ENCODE results near the gene SFXN4. TPM values are rescaled to one million over a fixed set of nuclear protein-coding genes. Genes with fewer than 3 reads are reported as not detected.

The SFXN4 gene
- total and polyA plus RNA-seq, 2 of the 13 experiments (the other 11 are each of a cell fraction or from before 2014, with no cell fraction given), result 47.7 to 64.9 TPM

DNA sequence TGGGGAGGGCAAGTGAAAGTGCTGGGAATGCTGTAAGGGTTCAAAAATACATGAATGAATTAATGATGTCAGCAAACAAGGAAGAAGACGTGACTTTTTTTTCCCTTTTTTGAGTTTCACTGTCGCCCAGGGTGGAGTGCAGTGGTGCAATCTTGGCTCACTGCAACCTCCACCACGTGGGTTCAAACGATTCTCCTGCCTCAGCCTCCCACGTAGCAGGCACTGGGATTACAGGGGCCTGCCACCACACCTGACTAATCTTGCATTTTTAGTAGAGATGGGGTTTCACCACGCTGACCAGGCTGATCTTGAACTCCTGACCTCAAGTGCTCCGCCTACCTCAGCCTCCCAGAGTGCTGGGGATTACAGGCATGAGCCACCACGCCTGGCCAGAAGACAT lies 31.6 kb downstream of the SFXN4 start:
- no peak for FAIRE-seq
- no peak overlapping the region for H3K27ac ChIP-seq (ENCODE audit: extremely low read length, insufficient read depth, low read length)
- TF ChIP-seq NFE2 (CRISPR knock-in tag; IDR thresholded peaks at IDR 0.05), result no peak
- no peak for TF ChIP-seq HOXA3 (CRISPR knock-in tag; IDR thresholded peaks at IDR 0.05)
- peak; percentile 25; the same call in 1 of the 2 replicates for TF ChIP-seq RXRA (CRISPR knock-in tag; IDR thresholded peaks at IDR 0.05)
- TF ChIP-seq, protein P1, sequence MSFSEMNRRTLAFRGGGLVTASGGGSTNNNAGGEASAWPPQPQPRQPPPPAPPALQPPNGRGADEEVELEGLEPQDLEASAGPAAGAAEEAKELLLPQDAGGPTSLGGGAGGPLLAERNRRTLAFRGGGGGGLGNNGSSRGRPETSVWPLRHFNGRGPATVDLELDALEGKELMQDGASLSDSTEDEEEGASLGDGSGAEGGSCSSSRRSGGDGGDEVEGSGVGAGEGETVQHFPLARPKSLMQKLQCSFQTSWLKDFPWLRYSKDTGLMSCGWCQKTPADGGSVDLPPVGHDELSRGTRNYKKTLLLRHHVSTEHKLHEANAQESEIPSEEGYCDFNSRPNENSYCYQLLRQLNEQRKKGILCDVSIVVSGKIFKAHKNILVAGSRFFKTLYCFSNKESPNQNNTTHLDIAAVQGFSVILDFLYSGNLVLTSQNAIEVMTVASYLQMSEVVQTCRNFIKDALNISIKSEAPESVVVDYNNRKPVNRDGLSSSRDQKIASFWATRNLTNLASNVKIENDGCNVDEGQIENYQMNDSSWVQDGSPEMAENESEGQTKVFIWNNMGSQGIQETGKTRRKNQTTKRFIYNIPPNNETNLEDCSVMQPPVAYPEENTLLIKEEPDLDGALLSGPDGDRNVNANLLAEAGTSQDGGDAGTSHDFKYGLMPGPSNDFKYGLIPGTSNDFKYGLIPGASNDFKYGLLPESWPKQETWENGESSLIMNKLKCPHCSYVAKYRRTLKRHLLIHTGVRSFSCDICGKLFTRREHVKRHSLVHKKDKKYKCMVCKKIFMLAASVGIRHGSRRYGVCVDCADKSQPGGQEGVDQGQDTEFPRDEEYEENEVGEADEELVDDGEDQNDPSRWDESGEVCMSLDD (CRISPR knock-in tag; IDR thresholded peaks at IDR 0.05; ENCODE audit: borderline replicate concordance), result no peak
- no peak for TF ChIP-seq SAP130 (CRISPR knock-in tag; IDR thresholded peaks at IDR 0.05; ENCODE audit: low read depth)
- no peak for TF ChIP-seq ZNF572 (CRISPR knock-in tag; IDR thresholded peaks at IDR 0.05)
- no peak for TF ChIP-seq JARID2 (CRISPR knock-in tag; IDR thresholded peaks at IDR 0.05; ENCODE audit: insufficient replicate concordance)
- no peak for TF ChIP-seq NCOA1 (CRISPR knock-in tag; IDR thresholded peaks at IDR 0.05)
- TF ChIP-seq, protein P2, sequence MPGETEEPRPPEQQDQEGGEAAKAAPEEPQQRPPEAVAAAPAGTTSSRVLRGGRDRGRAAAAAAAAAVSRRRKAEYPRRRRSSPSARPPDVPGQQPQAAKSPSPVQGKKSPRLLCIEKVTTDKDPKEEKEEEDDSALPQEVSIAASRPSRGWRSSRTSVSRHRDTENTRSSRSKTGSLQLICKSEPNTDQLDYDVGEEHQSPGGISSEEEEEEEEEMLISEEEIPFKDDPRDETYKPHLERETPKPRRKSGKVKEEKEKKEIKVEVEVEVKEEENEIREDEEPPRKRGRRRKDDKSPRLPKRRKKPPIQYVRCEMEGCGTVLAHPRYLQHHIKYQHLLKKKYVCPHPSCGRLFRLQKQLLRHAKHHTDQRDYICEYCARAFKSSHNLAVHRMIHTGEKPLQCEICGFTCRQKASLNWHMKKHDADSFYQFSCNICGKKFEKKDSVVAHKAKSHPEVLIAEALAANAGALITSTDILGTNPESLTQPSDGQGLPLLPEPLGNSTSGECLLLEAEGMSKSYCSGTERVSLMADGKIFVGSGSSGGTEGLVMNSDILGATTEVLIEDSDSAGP (CRISPR knock-in tag; IDR thresholded peaks at IDR 0.05; ENCODE audit: borderline replicate concordance), result no peak
- no peak for TF ChIP-seq MTF2 (CRISPR knock-in tag; IDR thresholded peaks at IDR 0.05; ENCODE audit: borderline replicate concordance)
- no peak for TF ChIP-seq SALL2 (CRISPR knock-in tag; IDR thresholded peaks at IDR 0.05)
- no peak for TF ChIP-seq AGO2 (optimal IDR thresholded peaks at IDR 0.05; ENCODE audit: low read depth, low read length)
- TF ChIP-seq, protein P3, sequence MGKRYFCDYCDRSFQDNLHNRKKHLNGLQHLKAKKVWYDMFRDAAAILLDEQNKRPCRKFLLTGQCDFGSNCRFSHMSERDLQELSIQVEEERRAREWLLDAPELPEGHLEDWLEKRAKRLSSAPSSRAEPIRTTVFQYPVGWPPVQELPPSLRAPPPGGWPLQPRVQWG (CRISPR knock-in tag; IDR thresholded peaks at IDR 0.05; ENCODE audit: borderline replicate concordance, low read depth), result no peak
- TF ChIP-seq RFXANK (CRISPR knock-in tag; IDR thresholded peaks at IDR 0.05), result no peak
- TF ChIP-seq ARID2 (CRISPR knock-in tag; IDR thresholded peaks at IDR 0.05; ENCODE audit: borderline replicate concordance), result no peak
- TF ChIP-seq, protein P4, sequence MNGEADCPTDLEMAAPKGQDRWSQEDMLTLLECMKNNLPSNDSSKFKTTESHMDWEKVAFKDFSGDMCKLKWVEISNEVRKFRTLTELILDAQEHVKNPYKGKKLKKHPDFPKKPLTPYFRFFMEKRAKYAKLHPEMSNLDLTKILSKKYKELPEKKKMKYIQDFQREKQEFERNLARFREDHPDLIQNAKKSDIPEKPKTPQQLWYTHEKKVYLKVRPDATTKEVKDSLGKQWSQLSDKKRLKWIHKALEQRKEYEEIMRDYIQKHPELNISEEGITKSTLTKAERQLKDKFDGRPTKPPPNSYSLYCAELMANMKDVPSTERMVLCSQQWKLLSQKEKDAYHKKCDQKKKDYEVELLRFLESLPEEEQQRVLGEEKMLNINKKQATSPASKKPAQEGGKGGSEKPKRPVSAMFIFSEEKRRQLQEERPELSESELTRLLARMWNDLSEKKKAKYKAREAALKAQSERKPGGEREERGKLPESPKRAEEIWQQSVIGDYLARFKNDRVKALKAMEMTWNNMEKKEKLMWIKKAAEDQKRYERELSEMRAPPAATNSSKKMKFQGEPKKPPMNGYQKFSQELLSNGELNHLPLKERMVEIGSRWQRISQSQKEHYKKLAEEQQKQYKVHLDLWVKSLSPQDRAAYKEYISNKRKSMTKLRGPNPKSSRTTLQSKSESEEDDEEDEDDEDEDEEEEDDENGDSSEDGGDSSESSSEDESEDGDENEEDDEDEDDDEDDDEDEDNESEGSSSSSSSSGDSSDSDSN (CRISPR knock-in tag; IDR thresholded peaks at IDR 0.05), result no peak
- no peak for TF ChIP-seq ZNF720 (CRISPR knock-in tag; IDR thresholded peaks at IDR 0.05)
- TF ChIP-seq ZNF777 (CRISPR knock-in tag; IDR thresholded peaks at IDR 0.05), result no peak
- TF ChIP-seq ZFP36L1 (CRISPR knock-in tag; IDR thresholded peaks at IDR 0.05), result no peak
- TF ChIP-seq MTF1 (CRISPR knock-in tag; IDR thresholded peaks at IDR 0.05), result no peak

More for the DNA sequence above, 31.6 kb downstream of the SFXN4 start:
- no peak overlapping the region for H2AFZ ChIP-seq (ENCODE audit: low read length)
- no peak overlapping the region for H3K4me2 ChIP-seq (ENCODE audit: low read depth, low read length)
- peaks cover 14 to 52% of the 10 kb centered on the region in 2 experiments for H3K36me3 ChIP-seq (replicated peaks in 1 of 2; ENCODE audit: control insufficient read depth in 1 of 2, insufficient read depth in 2 of 2, low read length in 2 of 2)
- H3K9ac ChIP-seq (ENCODE audit: insufficient read depth, low read depth, low read length), result no peak overlapping the region
- ChIA-PET POLR2A (no interaction called here), CTCF (ENCODE audit: low intra/inter-chr PET ratio, low total read pairs) (no interaction called here)
- no peak overlapping the region for H3K4me3 ChIP-seq (replicated peaks in 1 of 3; ENCODE audit: insufficient read depth in 1 of 3, low read depth in 2 of 3, low read length in 3 of 3)
- in situ Hi-C loops (cut with HindIII; ENCODE audit: extremely low pct_ligation_motif_present, low pct_unique_long_range_greater_than_20kb), result no loop called here
- 87% methylated on average over 6 of the region's 8 CpGs for WGBS (ENCODE audit: low lambda C conversion rate)
- DNase-seq (ENCODE audit: low spot score) (no peak), ATAC-seq (no peak)
- no peaks in the 10 kb centered on the region for H3K27me3 ChIP-seq (ENCODE audit: control insufficient read depth in 1 of 2, insufficient read depth in 2 of 2, low read length in 2 of 2)
- H4K20me1 ChIP-seq (ENCODE audit: insufficient read depth, low read length), result no peaks in the 10 kb centered on the region
- intact Hi-C loops (cut with micrococcal nuclease; ENCODE audit: unreplicated experiment), result no loop called here
- BruUV-seq (replicated peaks), result no TSS peak
- H3K79me2 ChIP-seq (ENCODE audit: insufficient read depth, low read length), result no peaks in the 10 kb centered on the region
- H3K4me1 ChIP-seq (ENCODE audit: insufficient read depth, low read length), result peaks cover 32% of the 10 kb centered on the region
- H3K9me3 ChIP-seq (ENCODE audit: low read length), result no peaks in the 10 kb centered on the region
